ENCODE measurements around the gene FXYD6. TPM values are rescaled to one million over a fixed set of nuclear protein-coding genes. Genes with fewer than 3 reads are reported as not detected.

Gene FXYD6
- total RNA-seq, 1 experiment from 2014 or later, result 0.54 TPM

DNA sequence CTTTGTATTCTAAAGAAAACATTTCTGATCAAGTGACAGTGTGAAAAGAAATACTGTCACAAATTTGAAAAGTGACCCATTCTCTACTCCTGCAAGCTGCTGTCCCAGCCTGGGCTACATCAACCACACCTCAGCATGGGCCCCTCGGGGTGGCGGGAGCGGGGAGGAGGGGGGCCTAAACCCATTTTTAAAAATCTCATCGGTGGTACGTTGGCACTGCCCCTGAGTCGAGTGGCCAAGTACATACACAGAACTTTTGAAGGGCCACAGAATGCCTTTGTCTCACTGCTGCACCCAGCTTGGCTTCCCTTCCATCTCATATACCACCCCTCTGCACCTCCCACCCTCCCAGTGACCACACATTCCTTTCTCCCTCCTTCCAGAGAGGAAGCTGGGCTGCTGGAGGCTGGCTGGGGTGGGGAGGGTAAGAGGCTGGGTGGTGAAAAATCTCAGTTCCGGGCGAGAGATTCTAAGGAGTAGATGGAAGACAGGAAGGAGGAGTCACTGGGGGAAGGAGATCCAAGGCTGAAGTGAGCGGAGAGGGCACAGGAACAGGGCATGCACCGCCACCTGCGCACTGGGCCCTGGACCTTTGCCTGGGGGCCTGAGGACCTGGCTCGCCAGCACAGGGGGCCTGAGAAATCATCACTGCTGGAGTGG is 21.1 kb downstream of the FXYD6 start:
- H3K4me1 ChIP-seq (ENCODE audit: control insufficient read depth, insufficient read depth, low read length), result no peaks in the 10 kb centered on the region
- ChIA-PET POLR2A (no interaction called here), CTCF (no interaction called here)
- H3K27ac ChIP-seq (ENCODE audit: low read length), result no peak overlapping the region
- no TSS peak for BruUV-seq (replicated peaks)
- no peak overlapping the region for H3K4me3 ChIP-seq (ENCODE audit: low read depth in 2 of 2, low read length in 2 of 2)
- TF ChIP-seq, protein P1, sequence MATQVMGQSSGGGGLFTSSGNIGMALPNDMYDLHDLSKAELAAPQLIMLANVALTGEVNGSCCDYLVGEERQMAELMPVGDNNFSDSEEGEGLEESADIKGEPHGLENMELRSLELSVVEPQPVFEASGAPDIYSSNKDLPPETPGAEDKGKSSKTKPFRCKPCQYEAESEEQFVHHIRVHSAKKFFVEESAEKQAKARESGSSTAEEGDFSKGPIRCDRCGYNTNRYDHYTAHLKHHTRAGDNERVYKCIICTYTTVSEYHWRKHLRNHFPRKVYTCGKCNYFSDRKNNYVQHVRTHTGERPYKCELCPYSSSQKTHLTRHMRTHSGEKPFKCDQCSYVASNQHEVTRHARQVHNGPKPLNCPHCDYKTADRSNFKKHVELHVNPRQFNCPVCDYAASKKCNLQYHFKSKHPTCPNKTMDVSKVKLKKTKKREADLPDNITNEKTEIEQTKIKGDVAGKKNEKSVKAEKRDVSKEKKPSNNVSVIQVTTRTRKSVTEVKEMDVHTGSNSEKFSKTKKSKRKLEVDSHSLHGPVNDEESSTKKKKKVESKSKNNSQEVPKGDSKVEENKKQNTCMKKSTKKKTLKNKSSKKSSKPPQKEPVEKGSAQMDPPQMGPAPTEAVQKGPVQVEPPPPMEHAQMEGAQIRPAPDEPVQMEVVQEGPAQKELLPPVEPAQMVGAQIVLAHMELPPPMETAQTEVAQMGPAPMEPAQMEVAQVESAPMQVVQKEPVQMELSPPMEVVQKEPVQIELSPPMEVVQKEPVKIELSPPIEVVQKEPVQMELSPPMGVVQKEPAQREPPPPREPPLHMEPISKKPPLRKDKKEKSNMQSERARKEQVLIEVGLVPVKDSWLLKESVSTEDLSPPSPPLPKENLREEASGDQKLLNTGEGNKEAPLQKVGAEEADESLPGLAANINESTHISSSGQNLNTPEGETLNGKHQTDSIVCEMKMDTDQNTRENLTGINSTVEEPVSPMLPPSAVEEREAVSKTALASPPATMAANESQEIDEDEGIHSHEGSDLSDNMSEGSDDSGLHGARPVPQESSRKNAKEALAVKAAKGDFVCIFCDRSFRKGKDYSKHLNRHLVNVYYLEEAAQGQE (IDR thresholded peaks at IDR 0.05; ENCODE audit: insufficient read depth in 1 of 2, low read depth in 2 of 2, low read length in 1 of 2), result no peak
- TF ChIP-seq SIN3A (IDR thresholded peaks at IDR 0.05; ENCODE audit: borderline replicate concordance, insufficient read depth, low read depth, low read length), result no peak
- TF ChIP-seq TCF7L2 (IDR thresholded peaks at IDR 0.05; ENCODE audit: low read depth, low read length), result no peak
- TF ChIP-seq, protein P2, sequence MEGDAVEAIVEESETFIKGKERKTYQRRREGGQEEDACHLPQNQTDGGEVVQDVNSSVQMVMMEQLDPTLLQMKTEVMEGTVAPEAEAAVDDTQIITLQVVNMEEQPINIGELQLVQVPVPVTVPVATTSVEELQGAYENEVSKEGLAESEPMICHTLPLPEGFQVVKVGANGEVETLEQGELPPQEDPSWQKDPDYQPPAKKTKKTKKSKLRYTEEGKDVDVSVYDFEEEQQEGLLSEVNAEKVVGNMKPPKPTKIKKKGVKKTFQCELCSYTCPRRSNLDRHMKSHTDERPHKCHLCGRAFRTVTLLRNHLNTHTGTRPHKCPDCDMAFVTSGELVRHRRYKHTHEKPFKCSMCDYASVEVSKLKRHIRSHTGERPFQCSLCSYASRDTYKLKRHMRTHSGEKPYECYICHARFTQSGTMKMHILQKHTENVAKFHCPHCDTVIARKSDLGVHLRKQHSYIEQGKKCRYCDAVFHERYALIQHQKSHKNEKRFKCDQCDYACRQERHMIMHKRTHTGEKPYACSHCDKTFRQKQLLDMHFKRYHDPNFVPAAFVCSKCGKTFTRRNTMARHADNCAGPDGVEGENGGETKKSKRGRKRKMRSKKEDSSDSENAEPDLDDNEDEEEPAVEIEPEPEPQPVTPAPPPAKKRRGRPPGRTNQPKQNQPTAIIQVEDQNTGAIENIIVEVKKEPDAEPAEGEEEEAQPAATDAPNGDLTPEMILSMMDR (IDR thresholded peaks at IDR 0.05), result no peak
- no peak for TF ChIP-seq POLR2AphosphoS5 (IDR thresholded peaks at IDR 0.05; ENCODE audit: low read depth, low read length)
- ATAC-seq (no peak), DNase-seq (ENCODE audit: low read depth, low spot score) (no peak)
- no peaks in the 10 kb centered on the region for H3K9me3 ChIP-seq (ENCODE audit: control insufficient read depth, insufficient read depth, low read depth, low read length)
- no peaks in the 10 kb centered on the region for H3K36me3 ChIP-seq (ENCODE audit: control insufficient read depth, insufficient read depth, low read length)
- intact Hi-C loops (cut with micrococcal nuclease; ENCODE audit: unreplicated experiment), result no loop called here
- H3K27me3 ChIP-seq (ENCODE audit: control insufficient read depth, insufficient read depth, low read length), result peaks cover 18% of the 10 kb centered on the region
- in situ Hi-C loops (cut with HindIII; ENCODE audit: low pct_unique_long_range_greater_than_20kb, low sequenced_read_pairs), result no loop called here

DNA sequence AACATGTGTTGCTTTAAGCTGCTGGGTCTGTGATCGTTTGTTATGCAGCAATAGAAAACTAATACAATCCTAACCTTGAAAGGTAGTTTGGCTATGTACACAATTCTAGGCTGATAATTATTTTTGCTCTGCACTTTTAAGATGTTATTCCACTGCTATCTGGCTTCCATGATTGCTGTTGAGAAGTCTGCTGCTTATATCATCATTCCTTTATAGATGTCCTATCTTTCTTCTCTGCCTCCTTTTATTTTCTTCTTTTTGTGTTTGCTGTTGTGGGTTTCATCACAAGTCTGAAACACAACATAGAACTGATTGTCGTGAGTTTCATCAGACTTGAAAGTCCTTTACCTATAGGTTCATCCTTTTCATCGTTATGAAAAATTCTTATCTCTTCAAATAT is 24.1 kb downstream of the FXYD6 start:
- no peaks in the 10 kb centered on the region for H3K36me3 ChIP-seq (ENCODE audit: control insufficient read depth, insufficient read depth, low read length)
- no peak for ATAC-seq
- H3K9me3 ChIP-seq (ENCODE audit: control insufficient read depth, insufficient read depth, low read depth, low read length), result no peaks in the 10 kb centered on the region
- BruUV-seq (replicated peaks), result no TSS peak
- in situ Hi-C loops (cut with HindIII; ENCODE audit: low pct_unique_long_range_greater_than_20kb, low sequenced_read_pairs), result no loop called here
- ChIA-PET CTCF (interaction anchor here (1.0 kb wide), 1 partner anchor 95 kb away, joined by 4 read pairs; no protein-coding TSS in a partner anchor), POLR2A (no interaction called here)
- intact Hi-C loops (cut with micrococcal nuclease; ENCODE audit: unreplicated experiment), result no loop called here
- no peaks in the 10 kb centered on the region for H3K4me1 ChIP-seq (ENCODE audit: control insufficient read depth, insufficient read depth, low read length)
- TF ChIP-seq, protein P1 (IDR thresholded peaks at IDR 0.05; ENCODE audit: insufficient read depth in 1 of 2, low read depth in 2 of 2, low read length in 1 of 2), result no peak
- no peak for DNase-seq (ENCODE audit: low read depth, low spot score)
- H3K4me3 ChIP-seq (ENCODE audit: low read depth in 2 of 2, low read length in 2 of 2), result no peak overlapping the region
- peaks cover 24% of the 10 kb centered on the region for H3K27me3 ChIP-seq (ENCODE audit: control insufficient read depth, insufficient read depth, low read length)
- H3K27ac ChIP-seq (ENCODE audit: low read length), result no peak overlapping the region

All from Panc1 (cell line).